Retina (tissue), 1 donor: ENCODE measurements around the gene C2CD5.
"Not testable (repeated sequence)": the region's sequence is repeated elsewhere in the genome, so short reads cannot be mapped to it uniquely, and the experiment has no call there.

Experiments used
- DNase-seq: peaks from one replicate; pipeline ENCODE4 v3.0.0-alpha.2; 2016

The C2CD5 gene

GRCh38 chr12:22536346-22536945 lies 7.9 kb downstream of the C2CD5 start:
- DNase-seq, result no peak

- no peak for DNase-seq
Measured at GRCh38 chr12:22535478-22535877, 8.9 kb downstream of the C2CD5 start.

GRCh38 chr12:22535038-22535437 lies 9.3 kb downstream of the C2CD5 start:
- DNase-seq, result no peak

GRCh38 chr12:22533155-22533554 lies 11.2 kb downstream of the C2CD5 start:
- no peak for DNase-seq

GRCh38 chr12:22532317-22532716 lies 12.0 kb downstream of the C2CD5 start:
- DNase-seq, result no peak

- no peak for DNase-seq
Measured at GRCh38 chr12:22531205-22531604, 13.1 kb downstream of the C2CD5 start.

- DNase-seq, result no peak
Measured at GRCh38 chr12:22529281-22530060, 14.9 kb downstream of the C2CD5 start.

- DNase-seq, result no peak
Measured at GRCh38 chr12:22527999-22528398, 16.3 kb downstream of the C2CD5 start.

GRCh38 chr12:22526836-22527235 lies 17.5 kb downstream of the C2CD5 start:
- no peak for DNase-seq

- DNase-seq, result no peak
Measured at GRCh38 chr12:22525426-22525825, 18.9 kb downstream of the C2CD5 start.

GRCh38 chr12:22518998-22519397 lies 25.3 kb downstream of the C2CD5 start:
- no peak for DNase-seq

GRCh38 chr12:22518060-22518719 lies 26.2 kb downstream of the C2CD5 start:
- no peak for DNase-seq

- no peak for DNase-seq
Measured at GRCh38 chr12:22514875-22515274, 29.5 kb downstream of the C2CD5 start.

GRCh38 chr12:22505826-22506225 lies 38.5 kb downstream of the C2CD5 start:
- DNase-seq, result no peak

- DNase-seq, result no peak
Measured at GRCh38 chr12:22500100-22500499, 44.2 kb downstream of the C2CD5 start.

GRCh38 chr12:22499445-22499844 lies 44.9 kb downstream of the C2CD5 start:
- DNase-seq, result no peak

GRCh38 chr12:22494319-22494718 lies 50.0 kb downstream of the C2CD5 start:
- DNase-seq, result no peak

- no peak for DNase-seq
Measured at GRCh38 chr12:22491034-22491433, 53.3 kb downstream of the C2CD5 start.

- no peak for DNase-seq
Measured at GRCh38 chr12:22488478-22488877, 55.9 kb downstream of the C2CD5 start.

GRCh38 chr12:22487683-22488082 lies 56.7 kb downstream of the C2CD5 start:
- not testable (repeated sequence) for DNase-seq

GRCh38 chr12:22481547-22482104 lies 62.7 kb downstream of the C2CD5 start:
- DNase-seq, result no peak

- DNase-seq, result not testable (repeated sequence)
Measured at GRCh38 chr12:22480814-22481213, 63.5 kb downstream of the C2CD5 start.

- DNase-seq, result no peak
Measured at GRCh38 chr12:22480016-22480415, 64.3 kb downstream of the C2CD5 start.

GRCh38 chr12:22477894-22478287 lies 66.5 kb downstream of the C2CD5 start:
- no peak for DNase-seq
